GM12878 (cell line): ENCODE measurements around the gene LY6G5B. TPM values are rescaled to one million over a fixed set of nuclear protein-coding genes. Genes with fewer than 3 reads are reported as not detected.

Source experiments
- ATAC-seq: fragments of 200-7000 bp; cut with Tn5 transposase; 3 replicates; pipeline ENCODE4 v1.9.1; 2020; ENCODE audit warnings: mild to moderate bottlenecking, moderate library complexity
- BruUV-seq: library from RNA; stranded (reverse); fragments of 400-500 nt; replicated peaks from 2 replicates; lab custom pipeline; 2021; lab: Mats Ljungman, UMichigan
- CTCF ChIA-PET: fragments of 300-600 bp; sonication (Branson Sonifier 250); formaldehyde crosslinking; extraction: SDS; loops from one replicate; lab custom pipeline; 2021; ENCODE audit warnings: inconsistent platforms; lab: Yijun Ruan, JAX
- POLR2A ChIA-PET: fragments of 350-600 bp; formaldehyde crosslinking; extraction: SDS; loops from one replicate; lab custom pipeline; 2021; ENCODE audit warnings: inconsistent platforms; lab: Charles Lee
- RAD21 ChIA-PET: fragments of 300-600 bp; sonication (Branson Sonifier 250); formaldehyde crosslinking; loops from one replicate; lab custom pipeline; 2023; ENCODE audit warnings: antibody characterized with exemption; ENCODE audit not compliant: unreplicated experiment; lab: Charles Lee
- SMC1A ChIA-PET: fragments of 300-600 bp; sonication (Branson Sonifier 250); formaldehyde crosslinking; loops from one replicate; lab custom pipeline; 2023; ENCODE audit not compliant: unreplicated experiment, uncharacterized antibody; lab: Charles Lee
- DNase-seq: peaks from one replicate; pipeline ENCODE4 v3.0.0-alpha.2; 2011; ENCODE audit warnings: low read depth, low spot score
- FAIRE-seq: peaks from 3 replicates; lab custom pipeline; 2011; peaks lifted over from hg19 to GRCh38; lab: Jason Lieb, UNC
- H2AFZ ChIP-seq: 2 replicates; pipeline ENCODE4 v1.6.0; 2011; ENCODE audit warnings: low read depth, low read length, control low read depth; ENCODE audit not compliant: control insufficient read depth
- H3K27ac ChIP-seq: 2 replicates; pipeline ENCODE4 v1.5.1; 2011; ENCODE audit warnings: control low read depth; ENCODE audit not compliant: control insufficient read depth, insufficient read depth
- H3K27me3 ChIP-seq, 2 experiments: replicated peaks in 1 of 2; 2 replicates each; pipeline versions ENCODE4 v1.6.0 to v1.6.1; 2011; ENCODE audit warnings: low read length in 1 of 2; ENCODE audit not compliant: control insufficient read depth in 2 of 2, insufficient read depth in 2 of 2
- H3K36me3 ChIP-seq, 2 experiments: 2 replicates each; pipeline ENCODE4 v1.5.1; 2011; ENCODE audit warnings: low read length in 1 of 2; ENCODE audit not compliant: control insufficient read depth in 2 of 2, insufficient read depth in 2 of 2
- H3K4me1 ChIP-seq: 2 replicates; pipeline ENCODE4 v1.6.1; 2011; ENCODE audit warnings: mild to moderate bottlenecking, low read length, moderate library complexity, mixed read lengths; ENCODE audit not compliant: control insufficient read depth, insufficient read depth
- H3K4me2 ChIP-seq: 2 replicates; pipeline ENCODE4 v1.6.0; 2011; ENCODE audit warnings: control low read depth; ENCODE audit not compliant: control insufficient read depth, insufficient read depth
- H3K4me3 ChIP-seq: fragments of 200-600 bp; sonication (generic); 2 replicates; pipeline ENCODE4 v1.5.1; 2016
- H3K79me2 ChIP-seq: 2 replicates; pipeline ENCODE4 v1.6.0; 2011; ENCODE audit warnings: low read length; ENCODE audit not compliant: control insufficient read depth, insufficient read depth
- H3K9ac ChIP-seq: 2 replicates; pipeline ENCODE4 v1.8.0; 2011; ENCODE audit warnings: low read length, control low read depth, mixed read lengths; ENCODE audit not compliant: control insufficient read depth, insufficient read depth
- H3K9me3 ChIP-seq: replicated peaks from 3 replicates; pipeline ENCODE4 v1.5.1; 2011; ENCODE audit warnings: mild to moderate bottlenecking, low read length; ENCODE audit not compliant: control insufficient read depth, insufficient read depth
- H4K20me1 ChIP-seq: 2 replicates; pipeline ENCODE4 v1.6.0; 2011; ENCODE audit not compliant: control insufficient read depth, insufficient read depth
- BMI1 ChIP-seq: fragments of 450-650 bp; IDR thresholded peaks from 2 replicates; pipeline ENCODE4 v1.6.1; 2016; ENCODE audit warnings: mild to moderate bottlenecking, moderate library complexity, borderline replicate concordance
- CBFB ChIP-seq: IDR thresholded peaks from 2 replicates; pipeline ENCODE4 v1.6.1; 2016; ENCODE audit warnings: antibody characterized with exemption, low read depth
- JUNB ChIP-seq: IDR thresholded peaks from 2 replicates; pipeline ENCODE4 v1.6.1; 2016; ENCODE audit warnings: antibody characterized with exemption, mild to moderate bottlenecking
- POU2F2 ChIP-seq: IDR thresholded peaks from 3 replicates; pipeline ENCODE4 v1.6.1; 2011; ENCODE audit warnings: low read depth, mild to moderate bottlenecking, low read length, borderline replicate concordance
- RB1 ChIP-seq: fragments of 450-650 bp; formaldehyde crosslinking; IDR thresholded peaks from 2 replicates; pipeline ENCODE4 v1.6.1; 2017; ENCODE audit warnings: mild to moderate bottlenecking, borderline replicate concordance
- RELA ChIP-seq: fragments of 450-650 bp; IDR thresholded peaks from 2 replicates; pipeline ENCODE4 v1.8.0; 2014; ENCODE audit warnings: borderline replicate concordance; ENCODE audit not compliant: partially characterized antibody
- SMARCA5 ChIP-seq: fragments of 450-650 bp; IDR thresholded peaks from 2 replicates; pipeline ENCODE4 v1.6.1; 2017; ENCODE audit warnings: mild to moderate bottlenecking
- SREBF2 ChIP-seq: IDR thresholded peaks from 2 replicates; pipeline ENCODE4 v1.6.1; 2012; ENCODE audit warnings: mild to moderate bottlenecking, low read length
- SUZ12 ChIP-seq: fragments of 200-600 bp; sonication (generic); IDR thresholded peaks from one replicate; pipeline ENCODE4 v1.6.1; 2018; ENCODE audit warnings: antibody characterized with exemption, mild to moderate bottlenecking; ENCODE audit not compliant: unreplicated experiment
- ZSCAN29 ChIP-seq: fragments of 450-650 bp; IDR thresholded peaks from 2 replicates; pipeline ENCODE4 v1.6.1; 2017; ENCODE audit warnings: mild to moderate bottlenecking, moderate library complexity
- WGBS: methylation state at CpG from one replicate; pipeline ENCODE4 v1.1.6; 2016; ENCODE audit warnings: low lambda C conversion rate; ENCODE audit not compliant: insufficient replicate concordance, insufficient coverage; ENCODE audit errors: missing lambda C conversion rate; 5-methylcytosine and 5-hydroxymethylcytosine counted together
- in situ Hi-C: fragments of 300-500 bp; cut with MboI; formaldehyde crosslinking; loops from 9 replicates; pipeline ENCODE4 v1.14.3; 2018; ENCODE audit warnings: mixed read lengths
- intact Hi-C: fragments of 100-400 bp; cut with micrococcal nuclease; formaldehyde crosslinking; loops from one replicate; pipeline ENCODE4 v1.14.2; 2022; ENCODE audit not compliant: unreplicated experiment
- polyA plus RNA-seq, 11 experiments: library from polyadenylated mRNA; depleted of rRNA in 4 of 11; unstranded in 6 of 11; stranded (reverse) in 5 of 11; fragments of >200 nt; fragmentation: Nextera tagmentation in 4 of 11; fragmentation: Illumina TruSeq in 1 of 11; extraction: Ambion mirVana in 4 of 11; extraction: Trizol in 1 of 11; gene quantifications; 1 replicate in 1 of 11; 2 replicates in 10 of 11; pipeline versions ENCODE4 v1.2.1 to v1.2.3, GENCODE V29; 2011 to 2016; ENCODE audit warnings: inconsistent platforms in 2 of 11, missing spikeins in 2 of 11, low read depth in 1 of 11
- total RNA-seq, 4 experiments: library from RNA; depleted of rRNA in 3 of 4; stranded (reverse); fragments of >200 nt in 3 of 4; fragmentation: Illumina TruSeq in 1 of 4; extraction: Trizol in 1 of 4; gene quantifications; 2 replicates each; pipeline versions ENCODE4 v1.2.1 to v1.2.3, GENCODE V29; 2013 to 2021
- TF ChIP-seq, protein P1 (sequence below): fragments of 450-650 bp; IDR thresholded peaks from 2 replicates; pipeline ENCODE4 v1.6.1; 2014; ENCODE audit warnings: mild to moderate bottlenecking

LY6G5B gene
- total and polyA plus RNA-seq, 10 of the 15 experiments (the other 5 are each of a cell fraction or from before 2014, with no cell fraction given), result 3.2 to 16.5 (median 7.5) TPM

GRCh38 chr6:31693535-31693934 is 23.8 kb downstream of the LY6G5B start:
- POLR2A ChIA-PET, result interaction anchor here (0.6 to 2.2 kb wide), 3 partner anchors 27 to 72 kb away, joined by 4 to 7 read pairs (median 5); no protein-coding TSS in a partner anchor
- SMC1A ChIA-PET, result interaction anchor here (0.6 to 1.7 kb wide), 4 partner anchors 9 to 601 kb away, joined by 3 read pairs; partner anchors contain the start of gene LY6G6F

GRCh38 chr6:31697555-31697954 is 27.8 kb downstream of the LY6G5B start:
- DNase-seq (no peak), ATAC-seq (peak; percentile 22; the same call in 2 of the 3 replicates), FAIRE-seq (no peak)
- Histone ChIP-seq H3K27me3 (no peaks in the 10 kb centered on the region), H4K20me1 (no peaks in the 10 kb centered on the region), H2AFZ (no peak overlapping the region), H3K79me2 (peaks cover 14% of the 10 kb centered on the region), H3K4me1 (peaks cover 9% of the 10 kb centered on the region; the same call in 1 of the 2 replicates), H3K4me2 (no peak overlapping the region), H3K9me3 (no peaks in the 10 kb centered on the region), H3K27ac (no peak overlapping the region), H3K4me3 (no peak overlapping the region), H3K9ac (no peak overlapping the region), H3K36me3 (peaks cover 8 to 16% of the 10 kb centered on the region in 2 experiments)
- TSS peak; percentile 20 for BruUV-seq
- intact Hi-C loops (no loop called here), in situ Hi-C loops (no loop called here)
- ChIA-PET POLR2A (interaction anchor here (0.7 kb wide), 1 partner anchor 33 kb away, joined by 3 read pairs; no protein-coding TSS in a partner anchor), RAD21 (interaction anchor here (0.6 kb wide), 1 partner anchor 191 kb away, joined by 4 read pairs; no protein-coding TSS in a partner anchor), CTCF (interaction anchor here (0.7 to 2.7 kb wide), 2 partner anchors 72 to 197 kb away, joined by 3 to 8 read pairs; no protein-coding TSS in a partner anchor), SMC1A (no interaction called here)
- 16% methylated on average over 3 of the region's 3 CpGs for WGBS
- TF ChIP-seq RELA (no peak), ZSCAN29 (no peak), BMI1 (no peak), CBFB (no peak)
- TF ChIP-seq, protein P1, sequence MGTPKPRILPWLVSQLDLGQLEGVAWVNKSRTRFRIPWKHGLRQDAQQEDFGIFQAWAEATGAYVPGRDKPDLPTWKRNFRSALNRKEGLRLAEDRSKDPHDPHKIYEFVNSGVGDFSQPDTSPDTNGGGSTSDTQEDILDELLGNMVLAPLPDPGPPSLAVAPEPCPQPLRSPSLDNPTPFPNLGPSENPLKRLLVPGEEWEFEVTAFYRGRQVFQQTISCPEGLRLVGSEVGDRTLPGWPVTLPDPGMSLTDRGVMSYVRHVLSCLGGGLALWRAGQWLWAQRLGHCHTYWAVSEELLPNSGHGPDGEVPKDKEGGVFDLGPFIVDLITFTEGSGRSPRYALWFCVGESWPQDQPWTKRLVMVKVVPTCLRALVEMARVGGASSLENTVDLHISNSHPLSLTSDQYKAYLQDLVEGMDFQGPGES, result no peak

More at GRCh38 chr6:31693535-31693934, 23.8 kb downstream of the LY6G5B start:
- no peaks in the 10 kb centered on the region for H4K20me1 ChIP-seq
- H3K4me1 ChIP-seq, result no peaks in the 10 kb centered on the region
- ChIA-PET CTCF (interaction anchor here (0.7 to 2.1 kb wide), 2 partner anchors 10 to 13 kb away, joined by 3 to 4 read pairs; partner anchors contain the start of gene ABHD16A), RAD21 (no interaction called here)
- no peak overlapping the region for H3K4me3 ChIP-seq
- WGBS, result 85% methylated on average over 6 of the region's 6 CpGs
- H3K36me3 ChIP-seq, result peaks cover 17 to 29% of the 10 kb centered on the region in 2 experiments
- no peak overlapping the region for H2AFZ ChIP-seq
- BruUV-seq, result no TSS peak
- H3K9me3 ChIP-seq, result no peaks in the 10 kb centered on the region
- no peak overlapping the region for H3K9ac ChIP-seq
- ATAC-seq, result no peak
- intact Hi-C loops (no loop called here), in situ Hi-C loops (no loop called here)
- no peak overlapping the region for H3K27ac ChIP-seq
- no peaks in the 10 kb centered on the region for H3K27me3 ChIP-seq
- no peak for TF ChIP-seq JUNB
- TF ChIP-seq SREBF2, result no peak
- no peak for TF ChIP-seq RB1
- no peak for TF ChIP-seq SUZ12
- TF ChIP-seq SMARCA5, result no peak
- TF ChIP-seq POU2F2, result no peak
- FAIRE-seq, result no peak
- no peaks in the 10 kb centered on the region for H3K79me2 ChIP-seq
- DNase-seq, result no peak
- H3K4me2 ChIP-seq, result no peak overlapping the region
